MM.1S (cell line): ENCODE results near the gene COQ8A.
"Not testable (repeated sequence)": the region's sequence is repeated elsewhere in the genome, so short reads cannot be mapped to it uniquely, and the experiment has no call there.

Source experiments
- EZH2 ChIP-seq: fragments of 300-600 bp; sonication (generic); optimal IDR thresholded peaks from 2 replicates; pipeline ENCODE3; 2017; ENCODE audit warnings: low read depth, mild to moderate bottlenecking, antibody characterized with exemption, low read length, mixed read lengths
- EZH2phosphoT487 ChIP-seq: fragments of 300-600 bp; sonication (generic); IDR thresholded peaks from 2 replicates; pipeline ENCODE4 v1.6.1; 2018; ENCODE audit warnings: antibody characterized with exemption, low read length
- TF ChIP-seq, protein P1 (sequence below): fragments of 300-600 bp; sonication (generic); IDR thresholded peaks from 2 replicates; pipeline ENCODE4 v1.5.1; 2016; ENCODE audit warnings: antibody characterized with exemption, low read length, mixed read lengths

DNA sequence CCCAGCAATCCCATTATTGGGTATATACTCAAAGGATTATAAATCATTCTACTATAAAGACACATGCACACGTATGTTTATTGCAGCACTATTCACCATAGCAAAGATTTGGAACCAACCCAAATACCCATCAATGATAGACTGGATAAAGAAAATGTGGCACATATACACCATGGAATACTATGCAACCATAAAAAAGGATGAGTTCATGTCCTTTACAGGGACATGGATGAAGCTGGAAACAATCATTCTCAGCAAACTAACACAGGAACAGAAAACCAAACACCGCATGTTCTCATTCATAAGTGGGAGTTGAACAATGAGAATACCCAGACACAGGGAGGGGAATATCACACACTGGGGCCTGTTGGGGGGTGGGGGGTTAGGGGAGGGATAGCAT, 59.5 kb downstream of the COQ8A start:
- TF ChIP-seq EZH2, EZH2phosphoT487: not testable (repeated sequence)
- TF ChIP-seq, protein P1, sequence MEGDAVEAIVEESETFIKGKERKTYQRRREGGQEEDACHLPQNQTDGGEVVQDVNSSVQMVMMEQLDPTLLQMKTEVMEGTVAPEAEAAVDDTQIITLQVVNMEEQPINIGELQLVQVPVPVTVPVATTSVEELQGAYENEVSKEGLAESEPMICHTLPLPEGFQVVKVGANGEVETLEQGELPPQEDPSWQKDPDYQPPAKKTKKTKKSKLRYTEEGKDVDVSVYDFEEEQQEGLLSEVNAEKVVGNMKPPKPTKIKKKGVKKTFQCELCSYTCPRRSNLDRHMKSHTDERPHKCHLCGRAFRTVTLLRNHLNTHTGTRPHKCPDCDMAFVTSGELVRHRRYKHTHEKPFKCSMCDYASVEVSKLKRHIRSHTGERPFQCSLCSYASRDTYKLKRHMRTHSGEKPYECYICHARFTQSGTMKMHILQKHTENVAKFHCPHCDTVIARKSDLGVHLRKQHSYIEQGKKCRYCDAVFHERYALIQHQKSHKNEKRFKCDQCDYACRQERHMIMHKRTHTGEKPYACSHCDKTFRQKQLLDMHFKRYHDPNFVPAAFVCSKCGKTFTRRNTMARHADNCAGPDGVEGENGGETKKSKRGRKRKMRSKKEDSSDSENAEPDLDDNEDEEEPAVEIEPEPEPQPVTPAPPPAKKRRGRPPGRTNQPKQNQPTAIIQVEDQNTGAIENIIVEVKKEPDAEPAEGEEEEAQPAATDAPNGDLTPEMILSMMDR: not testable (repeated sequence)
